Gastrocnemius medialis (tissue), 4 donors: Measurements from ENCODE around the gene BTRC. TPM values are rescaled to one million over a fixed set of nuclear protein-coding genes. Genes with fewer than 3 reads are reported as not detected.

Source experiments
- ATAC-seq, 2 donors: fragments of 150-250 bp; one replicate each; pipeline ENCODE4 v1.9.1; 2016
- DNase-seq, 2 donors: peaks; one replicate each; pipeline ENCODE4 v3.0.0-alpha.2; 2019
- H3K27ac ChIP-seq, 4 donors: fragments of 200-600 bp; sonication (generic); 1 replicate in 1 of 4; 2 replicates in 3 of 4; pipeline ENCODE4 v1.5.1; 2016 to 2018; ENCODE audit warnings: mild to moderate bottlenecking in 2 of 4, moderate library complexity in 1 of 4
- H3K27me3 ChIP-seq, 3 donors: fragments of 200-600 bp; sonication (generic) in 2 of 3; 1 replicate in 1 of 3; 2 replicates in 2 of 3; pipeline versions ENCODE4 v1.5.1 to v1.6.0; 2016 to 2019; ENCODE audit warnings: mild to moderate bottlenecking in 1 of 3, moderate library complexity in 1 of 3
- H3K36me3 ChIP-seq, 2 donors: fragments of 200-600 bp; sonication (generic) in 1 of 2; one replicate each; pipeline ENCODE4 v1.5.1; 2017 to 2018
- H3K4me1 ChIP-seq, 2 donors: fragments of 200-600 bp; sonication (generic) in 1 of 2; one replicate each; pipeline ENCODE4 v1.5.1; 2016 to 2017; ENCODE audit warnings: mild to moderate bottlenecking in 2 of 2
- H3K4me3 ChIP-seq, 4 donors: fragments of 200-600 bp; sonication (generic) in 3 of 4; 1 replicate in 1 of 4; 2 replicates in 3 of 4; pipeline ENCODE4 v1.5.1; 2016 to 2019; ENCODE audit warnings: mild to moderate bottlenecking in 2 of 4
- H3K9me3 ChIP-seq, 3 donors: fragments of 200-600 bp; sonication (generic) in 2 of 3; 1 replicate in 1 of 3; 2 replicates in 2 of 3; pipeline ENCODE4 v1.5.1; 2016 to 2019
- POLR2A ChIP-seq, 2 donors: fragments of 450-650 bp; IDR thresholded peaks; one replicate each; pipeline ENCODE4 v1.6.1; 2017; ENCODE audit warnings: antibody characterized with exemption in 2 of 2, mild to moderate bottlenecking in 2 of 2, moderate library complexity in 2 of 2
- in situ Hi-C, 4 donors: fragments of 200-750 bp; cut with MboI; loops; one replicate each; pipeline versions ENCODE4 v1.15.0 to v1.8.0; 2017; ENCODE audit warnings: low sequenced_read_pairs in 4 of 4
- intact Hi-C: fragments of 100-400 bp; cut with DNase I; formaldehyde crosslinking; loops from one replicate; pipeline ENCODE4 v1.15.1; 2023; ENCODE audit warnings: low total_unique reads
- total RNA-seq, 4 donors: library from RNA; depleted of rRNA; stranded (reverse); fragments of >200 nt; gene quantifications; one replicate each; pipeline versions ENCODE4 v1.1.0 to v1.2.3, GENCODE V29; 2016
- TF ChIP-seq, protein P1 (sequence below), 5 experiments: fragments of 450-650 bp in 3 of 5; fragments of 200-600 bp in 2 of 5; sonication (generic) in 2 of 5; IDR thresholded peaks in 4 of 5; conservative IDR thresholded peaks in 1 of 5; 1 replicate in 4 of 5; 2 replicates in 1 of 5; pipeline ENCODE4 v1.5.1; 2016 to 2019; ENCODE audit warnings: antibody characterized with exemption in 5 of 5, mild to moderate bottlenecking in 3 of 5, moderate library complexity in 3 of 5

The BTRC gene
- total RNA-seq, 4 donors from 2014 or later = 8.7 to 17.3 (median 12.6) TPM

DNA sequence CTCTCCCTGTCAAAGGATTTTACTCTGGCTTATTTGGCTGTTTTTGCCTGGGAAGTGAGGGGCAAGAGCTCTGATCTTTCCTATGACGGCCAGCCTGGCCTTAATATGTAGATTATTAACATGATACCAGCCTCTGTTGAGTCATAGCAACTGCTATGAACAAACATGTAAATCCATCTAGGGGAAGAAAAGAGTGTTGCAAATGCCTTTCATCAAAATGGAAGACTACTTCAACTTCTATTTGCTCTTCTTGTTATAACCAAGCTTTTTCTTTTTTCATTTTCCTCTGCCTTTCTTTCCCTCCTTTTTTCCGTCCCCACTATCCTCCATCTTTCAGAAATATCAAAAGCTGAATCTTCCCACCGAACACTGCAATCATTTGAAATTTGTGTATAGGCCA is 46.6 kb downstream of the BTRC start:
- H3K27me3 ChIP-seq = no peaks in the 10 kb centered on the region
- TF ChIP-seq, protein P1, sequence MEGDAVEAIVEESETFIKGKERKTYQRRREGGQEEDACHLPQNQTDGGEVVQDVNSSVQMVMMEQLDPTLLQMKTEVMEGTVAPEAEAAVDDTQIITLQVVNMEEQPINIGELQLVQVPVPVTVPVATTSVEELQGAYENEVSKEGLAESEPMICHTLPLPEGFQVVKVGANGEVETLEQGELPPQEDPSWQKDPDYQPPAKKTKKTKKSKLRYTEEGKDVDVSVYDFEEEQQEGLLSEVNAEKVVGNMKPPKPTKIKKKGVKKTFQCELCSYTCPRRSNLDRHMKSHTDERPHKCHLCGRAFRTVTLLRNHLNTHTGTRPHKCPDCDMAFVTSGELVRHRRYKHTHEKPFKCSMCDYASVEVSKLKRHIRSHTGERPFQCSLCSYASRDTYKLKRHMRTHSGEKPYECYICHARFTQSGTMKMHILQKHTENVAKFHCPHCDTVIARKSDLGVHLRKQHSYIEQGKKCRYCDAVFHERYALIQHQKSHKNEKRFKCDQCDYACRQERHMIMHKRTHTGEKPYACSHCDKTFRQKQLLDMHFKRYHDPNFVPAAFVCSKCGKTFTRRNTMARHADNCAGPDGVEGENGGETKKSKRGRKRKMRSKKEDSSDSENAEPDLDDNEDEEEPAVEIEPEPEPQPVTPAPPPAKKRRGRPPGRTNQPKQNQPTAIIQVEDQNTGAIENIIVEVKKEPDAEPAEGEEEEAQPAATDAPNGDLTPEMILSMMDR (IDR thresholded peaks at IDR 0.05 in 4 of 5, conservative IDR thresholded peaks at IDR 0.05 in 1 of 5) = no peak
- TF ChIP-seq POLR2A (IDR thresholded peaks at IDR 0.05) = no peak

DNA sequence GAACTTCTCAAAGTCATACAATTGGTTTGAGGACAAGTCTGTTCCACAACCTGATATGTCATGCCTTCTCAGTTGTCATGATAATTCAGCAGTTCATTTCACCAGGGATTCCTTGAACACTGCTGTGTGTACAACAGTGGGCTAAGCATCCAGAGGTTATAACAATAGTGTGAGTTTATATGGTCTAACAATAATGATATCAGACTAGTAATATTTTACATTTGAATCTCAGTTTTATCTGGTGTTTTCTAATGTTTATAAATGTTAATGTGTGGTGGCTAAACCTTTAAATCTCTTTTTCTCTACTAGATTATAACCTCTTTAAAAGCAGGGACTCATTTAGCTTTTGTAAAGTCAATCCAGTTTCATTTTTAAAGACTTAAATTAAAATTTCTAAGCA is 48.7 kb downstream of the BTRC start:
- Histone ChIP-seq H3K4me3 (no peak overlapping the region), H3K36me3 (no peaks in the 10 kb centered on the region), H3K4me1 (peaks cover 13 to 18% of the 10 kb centered on the region in 2 donors), H3K9me3 (no peaks in the 10 kb centered on the region), H3K27me3 (no peaks in the 10 kb centered on the region), H3K27ac (no peak overlapping the region)
- TF ChIP-seq, protein P1 (IDR thresholded peaks at IDR 0.05 in 4 of 5, conservative IDR thresholded peaks at IDR 0.05 in 1 of 5) = no peak
- no peak for TF ChIP-seq POLR2A (IDR thresholded peaks at IDR 0.05)
- intact Hi-C loops (no loop called here), in situ Hi-C loops (no loop called here)
- ATAC-seq (no peak), DNase-seq (no peak)

More for the DNA sequence above, 46.6 kb downstream of the BTRC start:
- no peak overlapping the region for H3K4me3 ChIP-seq
- H3K4me1 ChIP-seq = peaks cover 13 to 18% of the 10 kb centered on the region in 2 donors
- DNase-seq = no peak
- no peaks in the 10 kb centered on the region for H3K9me3 ChIP-seq
- no peak overlapping the region for H3K27ac ChIP-seq
- H3K36me3 ChIP-seq = no peaks in the 10 kb centered on the region
- intact Hi-C loops (no loop called here), in situ Hi-C loops (no loop called here)
- no peak for ATAC-seq

- intact Hi-C loops = no loop called here
- H3K36me3 ChIP-seq = no peaks in the 10 kb centered on the region
- no peak for TF ChIP-seq POLR2A (IDR thresholded peaks at IDR 0.05)
- TF ChIP-seq, protein P1 (IDR thresholded peaks at IDR 0.05 in 4 of 5, conservative IDR thresholded peaks at IDR 0.05 in 1 of 5) = no peak
- H3K27ac ChIP-seq = no peak overlapping the region
- no peaks in the 10 kb centered on the region for H3K9me3 ChIP-seq
- ATAC-seq = no peak
- in situ Hi-C loops = no loop called here
- H3K4me1 ChIP-seq = peaks cover 13 to 18% of the 10 kb centered on the region in 2 donors
- no peak for DNase-seq
- no peaks in the 10 kb centered on the region for H3K27me3 ChIP-seq
- H3K4me3 ChIP-seq = no peak overlapping the region
Measured at GRCh38 chr10:101403161-101403560, 49.2 kb downstream of the BTRC start.

DNA sequence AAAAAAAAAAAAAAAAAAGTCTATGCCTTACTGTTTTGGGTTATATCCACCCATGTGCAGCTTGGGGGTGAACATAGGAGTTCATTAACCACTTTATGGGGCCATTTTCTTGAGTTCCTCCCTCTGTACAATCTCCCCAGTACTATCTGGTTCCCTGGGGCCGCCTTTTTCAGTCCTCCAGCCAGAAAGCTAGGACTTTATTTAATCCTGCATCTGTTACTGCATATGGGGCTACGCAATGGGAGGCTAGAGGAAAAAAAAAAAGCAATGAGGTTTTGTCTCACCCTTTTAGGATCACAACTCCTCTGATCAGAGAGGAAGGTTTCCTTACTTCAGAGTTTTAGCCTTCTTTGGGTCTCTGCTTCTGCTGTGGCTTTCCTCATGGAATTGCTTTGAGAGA is 51.0 kb downstream of the BTRC start:
- Histone ChIP-seq H3K36me3 (no peaks in the 10 kb centered on the region), H3K9me3 (no peaks in the 10 kb centered on the region), H3K27me3 (no peaks in the 10 kb centered on the region), H3K4me3 (no peak overlapping the region), H3K27ac (no peak overlapping the region), H3K4me1 (peaks cover 13 to 18% of the 10 kb centered on the region in 2 donors)
- intact Hi-C loops = no loop called here
- no peak for DNase-seq
- TF ChIP-seq, protein P1 (IDR thresholded peaks at IDR 0.05 in 4 of 5, conservative IDR thresholded peaks at IDR 0.05 in 1 of 5) = no peak
- TF ChIP-seq POLR2A (IDR thresholded peaks at IDR 0.05) = no peak
- ATAC-seq = no peak
- in situ Hi-C loops = no loop called here

DNA sequence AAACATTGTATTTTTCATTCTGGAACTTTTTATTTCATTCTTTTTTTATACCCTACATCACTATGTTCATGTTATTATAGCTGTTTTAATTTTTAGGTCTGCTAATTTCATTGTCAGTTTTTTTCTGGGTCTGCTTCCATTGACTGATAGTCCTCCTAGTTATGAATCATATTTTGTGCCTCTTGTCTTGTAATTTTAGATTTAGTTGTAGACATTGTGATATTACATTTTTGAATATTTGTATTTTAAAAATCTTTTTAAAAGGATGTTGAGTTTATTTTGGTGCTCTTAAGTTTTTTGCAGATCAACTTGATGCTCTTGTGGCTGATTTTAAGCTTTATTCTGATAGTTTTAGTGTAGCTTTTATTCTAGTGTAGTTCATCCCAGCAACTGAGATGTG is 57.6 kb downstream of the BTRC start:
- no peak for ATAC-seq
- H3K27me3 ChIP-seq = no peaks in the 10 kb centered on the region
- H3K27ac ChIP-seq = no peak overlapping the region
- H3K4me1 ChIP-seq = peaks cover 0 to 7% of the 10 kb centered on the region in 2 donors
- DNase-seq = no peak
- no peak overlapping the region for H3K4me3 ChIP-seq
- no peak for TF ChIP-seq POLR2A (IDR thresholded peaks at IDR 0.05)
- TF ChIP-seq, protein P1 (IDR thresholded peaks at IDR 0.05 in 4 of 5, conservative IDR thresholded peaks at IDR 0.05 in 1 of 5) = no peak
- in situ Hi-C loops (no loop called here), intact Hi-C loops (no loop called here)
- H3K9me3 ChIP-seq = no peaks in the 10 kb centered on the region
- no peaks in the 10 kb centered on the region for H3K36me3 ChIP-seq
